Neural cell (in vitro differentiated cells): ENCODE data around the gene FTCD. TPM values are rescaled to one million over a fixed set of nuclear protein-coding genes. Genes with fewer than 3 reads are reported as not detected.

Source experiments
- H2AFZ ChIP-seq: fragments of 200-600, 300-800 bp; sonication (generic), shearing (Covaris generic); 2 replicates; pipeline ENCODE4 v1.6.0; 2014; ENCODE audit warnings: low read depth, mild to moderate bottlenecking, antibody characterized with exemption, low read length, moderate library complexity
- H3F3A ChIP-seq: fragments of 200-600 bp; shearing (Covaris generic); 2 replicates; pipeline ENCODE4 v1.6.1; 2016; ENCODE audit warnings: mild to moderate bottlenecking, moderate library complexity, mixed read lengths, antibody characterized with exemption, low read length; ENCODE audit not compliant: insufficient read depth, poor library complexity, severe bottlenecking
- H3K27ac ChIP-seq: fragments of 200-600, 300-800 bp; sonication (generic), shearing (Covaris generic); 2 replicates; pipeline ENCODE4 v1.5.1; 2014; ENCODE audit warnings: mild to moderate bottlenecking, low read length, moderate library complexity
- H3K27me3 ChIP-seq: fragments of 300-800, 200-600 bp; sonication (generic), shearing (Covaris generic); 2 replicates; pipeline ENCODE4 v1.6.0; 2014; ENCODE audit warnings: mild to moderate bottlenecking, low read depth, low read length, moderate library complexity; ENCODE audit not compliant: insufficient read depth
- H3K36me3 ChIP-seq: fragments of 300-800, 200-600 bp; sonication (generic), shearing (Covaris generic); 2 replicates; pipeline ENCODE4 v1.5.1; 2014; ENCODE audit warnings: mild to moderate bottlenecking, antibody characterized with exemption, low read length, moderate library complexity; ENCODE audit not compliant: insufficient read depth
- H3K4me2 ChIP-seq: fragments of 300-800, 200-600 bp; sonication (generic), shearing (Covaris generic); 2 replicates; pipeline ENCODE4 v1.6.0; 2014; ENCODE audit warnings: mild to moderate bottlenecking, low read length
- H3K4me3 ChIP-seq: fragments of 300-800, 200-600 bp; sonication (generic), shearing (Covaris generic); 2 replicates; pipeline ENCODE4 v1.5.1; 2014; ENCODE audit warnings: mild to moderate bottlenecking, low read length, moderate library complexity
- H3K79me2 ChIP-seq: fragments of 200-600 bp; shearing (Covaris generic); replicated peaks from 2 replicates; pipeline ENCODE4 v1.6.0; 2014; ENCODE audit warnings: mild to moderate bottlenecking, low read length, moderate library complexity; ENCODE audit not compliant: insufficient read depth
- H3K9ac ChIP-seq: fragments of 300-800, 200-600 bp; sonication (generic), shearing (Covaris generic); 2 replicates; pipeline ENCODE4 v1.6.1; 2016; ENCODE audit warnings: mild to moderate bottlenecking, low read length, mixed read lengths
- H3K9me2 ChIP-seq: fragments of 200-600 bp; shearing (Covaris generic); 2 replicates; pipeline ENCODE4 v1.6.1; 2016; ENCODE audit warnings: mild to moderate bottlenecking, low read length, mixed read lengths; ENCODE audit not compliant: insufficient read depth
- H3K9me3 ChIP-seq: fragments of 200-600, 300-800 bp; sonication (generic), shearing (Covaris generic); 2 replicates; pipeline ENCODE4 v1.6.1; 2016; ENCODE audit warnings: mild to moderate bottlenecking, mixed run types, low read length, moderate library complexity, mixed read lengths
- H4K20me1 ChIP-seq: fragments of 200-600 bp; shearing (Covaris generic); 2 replicates; pipeline ENCODE4 v1.6.1; 2016; ENCODE audit warnings: mild to moderate bottlenecking, mixed run types; ENCODE audit not compliant: insufficient read depth
- CTCF ChIP-seq: fragments of 450-650 bp; IDR thresholded peaks from 2 replicates; pipeline ENCODE4 v1.5.1; 2014; ENCODE audit warnings: antibody characterized with exemption, mild to moderate bottlenecking, moderate library complexity; ENCODE audit not compliant: poor library complexity, severe bottlenecking
- EP300 ChIP-seq: fragments of 450-650 bp; conservative IDR thresholded peaks from 2 replicates; pipeline ENCODE4 v1.6.1; 2014; ENCODE audit warnings: antibody characterized with exemption, mild to moderate bottlenecking, moderate library complexity; ENCODE audit not compliant: poor library complexity, severe bottlenecking
- EZH2 ChIP-seq: fragments of 200-600, 300-800 bp; shearing (Covaris generic), sonication (generic); IDR thresholded peaks from 2 replicates; pipeline ENCODE4 v1.6.1; 2014; ENCODE audit warnings: antibody characterized with exemption, low read length, borderline replicate concordance, mild to moderate bottlenecking; ENCODE audit not compliant: insufficient read depth, poor library complexity, severe bottlenecking
- MXI1 ChIP-seq: fragments of 450-650 bp; conservative IDR thresholded peaks from 2 replicates; pipeline ENCODE4 v1.6.1; 2014; ENCODE audit warnings: antibody characterized with exemption, mild to moderate bottlenecking; ENCODE audit not compliant: poor library complexity, severe bottlenecking
- POLR2AphosphoS5 ChIP-seq: IDR thresholded peaks from 2 replicates; pipeline ENCODE4 v1.6.1; 2012
- RAD21 ChIP-seq: fragments of 450-650 bp; conservative IDR thresholded peaks from 2 replicates; pipeline ENCODE4 v1.6.1; 2014; ENCODE audit warnings: antibody characterized with exemption, mild to moderate bottlenecking, moderate library complexity
- SMC3 ChIP-seq: fragments of 450-650 bp; conservative IDR thresholded peaks from 2 replicates; pipeline ENCODE4 v1.6.1; 2014; ENCODE audit warnings: antibody characterized with exemption, mild to moderate bottlenecking, moderate library complexity; ENCODE audit not compliant: poor library complexity
- TAF1 ChIP-seq: IDR thresholded peaks from 2 replicates; pipeline ENCODE4 v1.6.1; 2012; ENCODE audit warnings: low read depth
- polyA plus RNA-seq: library from polyadenylated mRNA; depleted of rRNA; stranded (reverse); fragments of >200 nt; gene quantifications from 2 replicates; pipeline ENCODE4 v1.2.3, GENCODE V29; 2014
- TF ChIP-seq, protein P1 (sequence below): IDR thresholded peaks from 2 replicates; pipeline ENCODE4 v1.6.1; 2012; ENCODE audit warnings: borderline replicate concordance

Gene FTCD
- polyA plus RNA-seq, 1 donor from 2014 or later, result 2.0 TPM

GRCh38 chr21:46100426-46100825 is 55.0 kb downstream of the FTCD start:
- no peak overlapping the region for H3K4me2 ChIP-seq
- H3K36me3 ChIP-seq, result no peaks in the 10 kb centered on the region
- peaks cover 8% of the 10 kb centered on the region for H3K9me3 ChIP-seq
- peaks cover 37% of the 10 kb centered on the region for H3K27me3 ChIP-seq
- no peak overlapping the region for H3K27ac ChIP-seq
- H3K9me2 ChIP-seq, result no peaks in the 10 kb centered on the region
- no peaks in the 10 kb centered on the region for H3F3A ChIP-seq
- no peak overlapping the region for H3K4me3 ChIP-seq
- TF ChIP-seq EZH2, result no peak
- no peak for TF ChIP-seq TAF1
- no peak for TF ChIP-seq RAD21
- TF ChIP-seq, protein P1, sequence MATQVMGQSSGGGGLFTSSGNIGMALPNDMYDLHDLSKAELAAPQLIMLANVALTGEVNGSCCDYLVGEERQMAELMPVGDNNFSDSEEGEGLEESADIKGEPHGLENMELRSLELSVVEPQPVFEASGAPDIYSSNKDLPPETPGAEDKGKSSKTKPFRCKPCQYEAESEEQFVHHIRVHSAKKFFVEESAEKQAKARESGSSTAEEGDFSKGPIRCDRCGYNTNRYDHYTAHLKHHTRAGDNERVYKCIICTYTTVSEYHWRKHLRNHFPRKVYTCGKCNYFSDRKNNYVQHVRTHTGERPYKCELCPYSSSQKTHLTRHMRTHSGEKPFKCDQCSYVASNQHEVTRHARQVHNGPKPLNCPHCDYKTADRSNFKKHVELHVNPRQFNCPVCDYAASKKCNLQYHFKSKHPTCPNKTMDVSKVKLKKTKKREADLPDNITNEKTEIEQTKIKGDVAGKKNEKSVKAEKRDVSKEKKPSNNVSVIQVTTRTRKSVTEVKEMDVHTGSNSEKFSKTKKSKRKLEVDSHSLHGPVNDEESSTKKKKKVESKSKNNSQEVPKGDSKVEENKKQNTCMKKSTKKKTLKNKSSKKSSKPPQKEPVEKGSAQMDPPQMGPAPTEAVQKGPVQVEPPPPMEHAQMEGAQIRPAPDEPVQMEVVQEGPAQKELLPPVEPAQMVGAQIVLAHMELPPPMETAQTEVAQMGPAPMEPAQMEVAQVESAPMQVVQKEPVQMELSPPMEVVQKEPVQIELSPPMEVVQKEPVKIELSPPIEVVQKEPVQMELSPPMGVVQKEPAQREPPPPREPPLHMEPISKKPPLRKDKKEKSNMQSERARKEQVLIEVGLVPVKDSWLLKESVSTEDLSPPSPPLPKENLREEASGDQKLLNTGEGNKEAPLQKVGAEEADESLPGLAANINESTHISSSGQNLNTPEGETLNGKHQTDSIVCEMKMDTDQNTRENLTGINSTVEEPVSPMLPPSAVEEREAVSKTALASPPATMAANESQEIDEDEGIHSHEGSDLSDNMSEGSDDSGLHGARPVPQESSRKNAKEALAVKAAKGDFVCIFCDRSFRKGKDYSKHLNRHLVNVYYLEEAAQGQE, result no peak
- TF ChIP-seq POLR2AphosphoS5, result no peak
- no peak for TF ChIP-seq EP300
- no peak for TF ChIP-seq MXI1
- no peak for TF ChIP-seq SMC3
- no peak for TF ChIP-seq CTCF
- no peak overlapping the region for H2AFZ ChIP-seq
- H4K20me1 ChIP-seq, result no peaks in the 10 kb centered on the region
- H3K79me2 ChIP-seq, result no peaks in the 10 kb centered on the region
- H3K9ac ChIP-seq, result no peak overlapping the region

- no peak overlapping the region for H2AFZ ChIP-seq
- H3K79me2 ChIP-seq, result no peaks in the 10 kb centered on the region
- no peaks in the 10 kb centered on the region for H3K36me3 ChIP-seq
- H3K27ac ChIP-seq, result no peak overlapping the region
- H3K9me3 ChIP-seq, result peaks cover 8% of the 10 kb centered on the region
- peaks cover 37% of the 10 kb centered on the region for H3K27me3 ChIP-seq
- no peak overlapping the region for H3K4me3 ChIP-seq
- no peak overlapping the region for H3K4me2 ChIP-seq
- TF ChIP-seq TAF1 (no peak), SMC3 (no peak), POLR2AphosphoS5 (no peak), EZH2 (no peak), EP300 (no peak), RAD21 (no peak), CTCF (no peak)
- TF ChIP-seq, protein P1, result no peak
- no peaks in the 10 kb centered on the region for H3K9me2 ChIP-seq
- H4K20me1 ChIP-seq, result no peaks in the 10 kb centered on the region
- no peaks in the 10 kb centered on the region for H3F3A ChIP-seq
- H3K9ac ChIP-seq, result no peak overlapping the region
Observed at GRCh38 chr21:46100020-46100419, 55.4 kb downstream of the FTCD start.
